Ishikawa (cell line): ENCODE results near the gene ZNF48.

Source experiments
- CEBPB ChIP-seq: IDR thresholded peaks from 2 replicates; pipeline ENCODE4 v1.6.1; 2012
- CREB1 ChIP-seq: IDR thresholded peaks from 2 replicates; pipeline ENCODE4 v1.6.1; 2012; ENCODE audit warnings: low read depth
- EGR1 ChIP-seq: IDR thresholded peaks from 2 replicates; pipeline ENCODE4 v1.6.1; 2012
- EP300 ChIP-seq: IDR thresholded peaks from 2 replicates; pipeline ENCODE4 v1.6.1; 2012; ENCODE audit warnings: borderline replicate concordance
- FOXM1 ChIP-seq: IDR thresholded peaks from 2 replicates; pipeline ENCODE4 v1.6.1; 2012; ENCODE audit warnings: low read depth, borderline replicate concordance
- MAX ChIP-seq: IDR thresholded peaks from 2 replicates; pipeline ENCODE4 v1.6.1; 2012
- NFIC ChIP-seq: IDR thresholded peaks from 2 replicates; pipeline ENCODE4 v1.6.1; 2012
- RAD21 ChIP-seq: IDR thresholded peaks from 2 replicates; pipeline ENCODE4 v1.6.1; 2012; ENCODE audit warnings: low read depth
- REST ChIP-seq: IDR thresholded peaks from 2 replicates; pipeline ENCODE4 v1.6.1; 2012; ENCODE audit warnings: low read depth, mild to moderate bottlenecking
- TAF1 ChIP-seq: IDR thresholded peaks from 2 replicates; pipeline ENCODE4 v1.6.1; 2012; ENCODE audit warnings: low read depth, mild to moderate bottlenecking
- TCF12 ChIP-seq: IDR thresholded peaks from 2 replicates; pipeline ENCODE4 v1.6.1; 2012; ENCODE audit warnings: low read depth
- TEAD4 ChIP-seq: IDR thresholded peaks from 2 replicates; pipeline ENCODE4 v1.6.1; 2012
- USF1 ChIP-seq: IDR thresholded peaks from 2 replicates; pipeline ENCODE4 v1.6.1; 2012
- YY1 ChIP-seq: IDR thresholded peaks from 2 replicates; pipeline ENCODE4 v1.6.1; 2012; ENCODE audit warnings: low read depth
- ZBTB7A ChIP-seq: IDR thresholded peaks from 2 replicates; pipeline ENCODE4 v1.6.1; 2012; ENCODE audit warnings: low read depth

Gene ZNF48

GRCh38 chr16:30353438-30354129 is 41.6 kb upstream of the ZNF48 start:
- TF ChIP-seq CREB1 (no peak), MAX (no peak), FOXM1 (no peak), EP300 (no peak), NFIC (no peak)

GRCh38 chr16:30354423-30355143 is 40.6 kb upstream of the ZNF48 start:
- TF ChIP-seq USF1: peak; percentile 57
- TF ChIP-seq CREB1: no peak
- no peak for TF ChIP-seq FOXM1
- TF ChIP-seq ZBTB7A: peak; percentile 50
- no peak for TF ChIP-seq TCF12
- TF ChIP-seq EP300: no peak
- no peak for TF ChIP-seq MAX
- TF ChIP-seq EGR1: no peak
- TF ChIP-seq CEBPB: no peak
- TF ChIP-seq TAF1: no peak
- TF ChIP-seq TEAD4: no peak
- TF ChIP-seq NFIC: no peak
- no peak for TF ChIP-seq REST
- TF ChIP-seq YY1: no peak
- no peak for TF ChIP-seq RAD21

- TF ChIP-seq FOXM1: no peak
- TF ChIP-seq REST: 0 out of 2 replicates have a peak, but pooled peaks have one; percentile 16
- TF ChIP-seq TEAD4: peak; percentile 76
- peak; percentile 90 for TF ChIP-seq MAX
- peak; percentile 74 for TF ChIP-seq EGR1
- TF ChIP-seq EP300: no peak; the same call in 1 of the 2 replicates
- TF ChIP-seq CREB1: peak; percentile 82
- no peak for TF ChIP-seq ZBTB7A
- TF ChIP-seq USF1: peak; percentile 96
- peak; percentile 78 for TF ChIP-seq TAF1
- no peak for TF ChIP-seq RAD21
- TF ChIP-seq CEBPB: no peak
- TF ChIP-seq TCF12: peak; percentile 50; the same call in 1 of the 2 replicates
- TF ChIP-seq YY1: peak; percentile 87
Measured at GRCh38 chr16:30355144-30355953, 39.9 kb upstream of the ZNF48 start, which contains the start of gene CD2BP2. Gene CD2BP2, minus strand, starts transcription at chr16:30355308. Its CDS starts 627 bp downstream, at chr16:30354681.

- no peak for TF ChIP-seq CEBPB
- TF ChIP-seq MAX: peak; percentile 25; the same call in 1 of the 2 replicates
Measured at GRCh38 chr16:30355954-30356308, 39.3 kb upstream of the ZNF48 start.
